ENCODE results near the gene FAM240B. TPM values are rescaled to one million over a fixed set of nuclear protein-coding genes. Genes with fewer than 3 reads are reported as not detected.

The FAM240B gene
- total and polyA plus RNA-seq, 2 of the 13 experiments (the other 11 are each of a cell fraction or from before 2014, with no cell fraction given): not detected

DNA sequence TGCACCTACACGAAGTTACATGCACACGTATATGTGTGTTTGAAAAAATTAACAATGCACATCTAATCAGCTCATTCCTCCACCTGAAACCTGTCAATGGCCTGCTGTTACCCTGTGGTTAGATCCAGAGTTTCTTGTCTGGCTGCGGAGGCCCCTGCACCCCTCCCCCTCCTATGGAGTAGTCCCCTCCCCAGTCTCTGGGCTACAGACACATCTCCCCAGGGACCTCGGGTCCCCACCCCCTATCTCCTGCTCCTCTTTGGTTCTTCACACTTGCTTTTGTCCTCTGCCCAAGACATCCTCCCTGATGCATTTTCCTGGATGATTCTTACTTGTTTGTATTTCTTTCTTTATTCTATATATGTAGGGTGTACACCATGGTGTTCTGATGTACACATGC, 27.2 kb downstream of the FAM240B start:
- no peak for FAIRE-seq
- no peak overlapping the region for H2AFZ ChIP-seq (ENCODE audit: low read length)
- DNase-seq (ENCODE audit: low spot score): no peak
- in situ Hi-C loops (cut with HindIII; ENCODE audit: extremely low pct_ligation_motif_present, low pct_unique_long_range_greater_than_20kb) (no loop called here), intact Hi-C loops (cut with micrococcal nuclease; ENCODE audit: unreplicated experiment) (no loop called here)
- TF ChIP-seq SMARCE1 (IDR thresholded peaks at IDR 0.05; ENCODE audit: borderline replicate concordance) (no peak), ZNF552 (CRISPR knock-in tag; IDR thresholded peaks at IDR 0.05; ENCODE audit: borderline replicate concordance) (no peak), ZNF24 (IDR thresholded peaks at IDR 0.05) (no peak), DR1 (CRISPR knock-in tag; IDR thresholded peaks at IDR 0.05) (no peak), JDP2 (CRISPR knock-in tag; IDR thresholded peaks at IDR 0.05; ENCODE audit: borderline replicate concordance) (no peak), HNRNPUL1 (IDR thresholded peaks at IDR 0.05; ENCODE audit: low read depth, low read length) (no peak), ZNF432 (CRISPR knock-in tag; IDR thresholded peaks at IDR 0.05; ENCODE audit: borderline replicate concordance) (no peak), ZNF891 (CRISPR knock-in tag; IDR thresholded peaks at IDR 0.05) (no peak), SIX1 (CRISPR knock-in tag; IDR thresholded peaks at IDR 0.05; ENCODE audit: borderline replicate concordance) (no peak), ZNF136 (CRISPR knock-in tag; IDR thresholded peaks at IDR 0.05; ENCODE audit: low read depth) (no peak)
- TF ChIP-seq, protein P1, sequence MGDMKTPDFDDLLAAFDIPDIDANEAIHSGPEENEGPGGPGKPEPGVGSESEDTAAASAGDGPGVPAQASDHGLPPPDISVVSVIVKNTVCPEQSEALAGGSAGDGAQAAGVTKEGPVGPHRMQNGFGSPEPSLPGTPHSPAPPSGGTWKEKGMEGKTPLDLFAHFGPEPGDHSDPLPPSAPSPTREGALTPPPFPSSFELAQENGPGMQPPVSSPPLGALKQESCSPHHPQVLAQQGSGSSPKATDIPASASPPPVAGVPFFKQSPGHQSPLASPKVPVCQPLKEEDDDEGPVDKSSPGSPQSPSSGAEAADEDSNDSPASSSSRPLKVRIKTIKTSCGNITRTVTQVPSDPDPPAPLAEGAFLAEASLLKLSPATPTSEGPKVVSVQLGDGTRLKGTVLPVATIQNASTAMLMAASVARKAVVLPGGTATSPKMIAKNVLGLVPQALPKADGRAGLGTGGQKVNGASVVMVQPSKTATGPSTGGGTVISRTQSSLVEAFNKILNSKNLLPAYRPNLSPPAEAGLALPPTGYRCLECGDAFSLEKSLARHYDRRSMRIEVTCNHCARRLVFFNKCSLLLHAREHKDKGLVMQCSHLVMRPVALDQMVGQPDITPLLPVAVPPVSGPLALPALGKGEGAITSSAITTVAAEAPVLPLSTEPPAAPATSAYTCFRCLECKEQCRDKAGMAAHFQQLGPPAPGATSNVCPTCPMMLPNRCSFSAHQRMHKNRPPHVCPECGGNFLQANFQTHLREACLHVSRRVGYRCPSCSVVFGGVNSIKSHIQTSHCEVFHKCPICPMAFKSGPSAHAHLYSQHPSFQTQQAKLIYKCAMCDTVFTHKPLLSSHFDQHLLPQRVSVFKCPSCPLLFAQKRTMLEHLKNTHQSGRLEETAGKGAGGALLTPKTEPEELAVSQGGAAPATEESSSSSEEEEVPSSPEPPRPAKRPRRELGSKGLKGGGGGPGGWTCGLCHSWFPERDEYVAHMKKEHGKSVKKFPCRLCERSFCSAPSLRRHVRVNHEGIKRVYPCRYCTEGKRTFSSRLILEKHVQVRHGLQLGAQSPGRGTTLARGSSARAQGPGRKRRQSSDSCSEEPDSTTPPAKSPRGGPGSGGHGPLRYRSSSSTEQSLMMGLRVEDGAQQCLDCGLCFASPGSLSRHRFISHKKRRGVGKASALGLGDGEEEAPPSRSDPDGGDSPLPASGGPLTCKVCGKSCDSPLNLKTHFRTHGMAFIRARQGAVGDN (CRISPR knock-in tag; IDR thresholded peaks at IDR 0.05): no peak
- TF ChIP-seq, protein P2, sequence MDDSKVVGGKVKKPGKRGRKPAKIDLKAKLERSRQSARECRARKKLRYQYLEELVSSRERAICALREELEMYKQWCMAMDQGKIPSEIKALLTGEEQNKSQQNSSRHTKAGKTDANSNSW (CRISPR knock-in tag; IDR thresholded peaks at IDR 0.05; ENCODE audit: borderline replicate concordance): no peak
- POLR2A ChIA-PET: no interaction called here
- no peak overlapping the region for H3K4me2 ChIP-seq (ENCODE audit: low read depth, low read length)
- H3K27me3 ChIP-seq (ENCODE audit: control insufficient read depth in 1 of 2, insufficient read depth in 2 of 2, low read length in 2 of 2): peaks cover 0 to 48% of the 10 kb centered on the region in 2 experiments; a peak in 4 of 5 replicates
- CTCF ChIA-PET (ENCODE audit: low intra/inter-chr PET ratio, low total read pairs): no interaction called here
- H3K79me2 ChIP-seq (ENCODE audit: insufficient read depth, low read length): no peaks in the 10 kb centered on the region
- H3K4me1 ChIP-seq (ENCODE audit: insufficient read depth, low read length): no peaks in the 10 kb centered on the region
- 16% methylated on average over 4 of the region's 4 CpGs for WGBS (ENCODE audit: low lambda C conversion rate)
- H3K36me3 ChIP-seq (replicated peaks in 1 of 2; ENCODE audit: control insufficient read depth in 1 of 2, insufficient read depth in 2 of 2, low read length in 2 of 2): no peaks in the 10 kb centered on the region
- no peak overlapping the region for H3K27ac ChIP-seq (ENCODE audit: extremely low read length, insufficient read depth, low read length)
- ATAC-seq: no peak
- H3K4me3 ChIP-seq (replicated peaks in 1 of 3; ENCODE audit: insufficient read depth in 1 of 3, low read depth in 2 of 3, low read length in 3 of 3): no peak overlapping the region
- no peak overlapping the region for H3K9ac ChIP-seq (ENCODE audit: insufficient read depth, low read depth, low read length)
- no TSS peak for BruUV-seq (replicated peaks)
- no peaks in the 10 kb centered on the region for H3K9me3 ChIP-seq (ENCODE audit: low read length)
- no peaks in the 10 kb centered on the region for H4K20me1 ChIP-seq (ENCODE audit: insufficient read depth, low read length)
